Lower leg skin (tissue), 3 donors: ENCODE results near the gene CD226.

Experiments used
- POLR2A ChIP-seq, 2 donors: fragments of 450-650 bp; IDR thresholded peaks; one replicate each; pipeline ENCODE4 v1.6.1; 2016 to 2017; ENCODE audit warnings: antibody characterized with exemption in 2 of 2, mild to moderate bottlenecking in 1 of 2, moderate library complexity in 1 of 2
- TF ChIP-seq, protein P1 (sequence below), 3 donors: fragments of 450-650 bp; IDR thresholded peaks; one replicate each; pipeline ENCODE4 v1.5.1; 2016; ENCODE audit warnings: antibody characterized with exemption in 3 of 3, mild to moderate bottlenecking in 3 of 3, moderate library complexity in 2 of 3

DNA sequence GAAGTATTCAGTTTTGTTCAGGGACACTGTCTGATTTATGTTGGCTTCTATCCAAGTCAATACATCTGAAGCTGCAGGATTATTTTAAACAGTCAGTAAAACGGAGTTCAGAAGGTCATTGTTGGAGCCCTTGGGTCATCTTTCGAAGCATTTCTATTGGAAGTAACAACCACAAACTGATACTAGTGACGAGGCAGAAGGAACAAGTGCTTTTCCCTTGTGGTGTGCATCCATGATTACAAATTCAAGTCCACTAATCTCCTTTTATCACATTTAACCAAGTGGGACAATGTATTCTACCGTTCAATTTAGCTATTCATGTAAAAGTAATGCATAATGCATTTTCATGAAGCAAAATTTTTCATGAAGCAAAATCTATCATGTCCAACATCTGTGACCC is 76.9 kb downstream of the CD226 start:
- no peak for TF ChIP-seq POLR2A (IDR thresholded peaks at IDR 0.05)
- TF ChIP-seq, protein P1, sequence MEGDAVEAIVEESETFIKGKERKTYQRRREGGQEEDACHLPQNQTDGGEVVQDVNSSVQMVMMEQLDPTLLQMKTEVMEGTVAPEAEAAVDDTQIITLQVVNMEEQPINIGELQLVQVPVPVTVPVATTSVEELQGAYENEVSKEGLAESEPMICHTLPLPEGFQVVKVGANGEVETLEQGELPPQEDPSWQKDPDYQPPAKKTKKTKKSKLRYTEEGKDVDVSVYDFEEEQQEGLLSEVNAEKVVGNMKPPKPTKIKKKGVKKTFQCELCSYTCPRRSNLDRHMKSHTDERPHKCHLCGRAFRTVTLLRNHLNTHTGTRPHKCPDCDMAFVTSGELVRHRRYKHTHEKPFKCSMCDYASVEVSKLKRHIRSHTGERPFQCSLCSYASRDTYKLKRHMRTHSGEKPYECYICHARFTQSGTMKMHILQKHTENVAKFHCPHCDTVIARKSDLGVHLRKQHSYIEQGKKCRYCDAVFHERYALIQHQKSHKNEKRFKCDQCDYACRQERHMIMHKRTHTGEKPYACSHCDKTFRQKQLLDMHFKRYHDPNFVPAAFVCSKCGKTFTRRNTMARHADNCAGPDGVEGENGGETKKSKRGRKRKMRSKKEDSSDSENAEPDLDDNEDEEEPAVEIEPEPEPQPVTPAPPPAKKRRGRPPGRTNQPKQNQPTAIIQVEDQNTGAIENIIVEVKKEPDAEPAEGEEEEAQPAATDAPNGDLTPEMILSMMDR (IDR thresholded peaks at IDR 0.05): no peak
